ENCODE data around the gene ZCCHC8. TPM values are rescaled to one million over a fixed set of nuclear protein-coding genes. Genes with fewer than 3 reads are reported as not detected.
"Not testable (repeated sequence)": the region's sequence is repeated elsewhere in the genome, so short reads cannot be mapped to it uniquely, and the experiment has no call there.

ZCCHC8 gene
- total RNA-seq, 2 experiments from 2014 or later = 44.8 to 45.3 TPM

DNA sequence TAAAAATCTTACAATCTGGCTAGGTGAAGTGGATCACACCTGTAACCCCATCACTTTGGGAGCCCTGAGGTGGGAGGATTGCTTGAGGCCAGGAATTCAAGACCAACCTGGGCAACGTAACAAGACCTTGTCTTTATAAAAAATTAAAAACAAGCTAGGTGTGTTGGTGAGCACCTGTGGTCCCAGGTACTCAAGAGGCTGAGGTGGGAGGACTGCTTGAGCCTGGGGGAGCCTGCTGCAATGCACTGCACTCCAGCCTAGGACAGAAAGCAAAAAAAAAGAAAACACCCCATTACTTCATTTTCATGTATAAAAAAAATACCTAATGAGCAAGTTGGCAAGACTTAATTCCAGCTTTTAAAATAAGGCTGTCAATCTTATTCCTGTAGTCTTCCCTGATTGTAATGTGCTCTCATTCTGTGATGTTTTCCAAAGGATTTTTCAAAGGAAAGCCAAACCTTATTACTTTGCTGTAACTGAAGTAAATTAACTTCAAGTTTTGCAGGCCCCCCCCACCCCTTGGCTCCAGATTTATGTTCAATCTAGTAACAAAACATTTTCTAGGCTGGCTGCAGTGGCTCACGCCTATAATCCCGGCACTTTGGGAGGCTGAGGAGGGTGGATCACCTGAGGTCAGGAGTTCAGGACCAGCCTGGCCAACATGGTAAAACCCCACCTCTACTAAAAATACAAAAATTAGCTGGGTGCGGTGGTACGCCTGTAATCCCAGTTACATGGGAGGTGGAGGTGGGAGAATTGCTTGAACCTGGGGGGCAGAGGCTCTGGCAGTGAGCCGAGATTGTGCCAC, 3.3 kb upstream of the ZCCHC8 start:
- Mint-ChIP-seq H3K36me3 (peaks cover 19% of the 10 kb centered on the region), H3K4me3 (no peak overlapping the region)

DNA sequence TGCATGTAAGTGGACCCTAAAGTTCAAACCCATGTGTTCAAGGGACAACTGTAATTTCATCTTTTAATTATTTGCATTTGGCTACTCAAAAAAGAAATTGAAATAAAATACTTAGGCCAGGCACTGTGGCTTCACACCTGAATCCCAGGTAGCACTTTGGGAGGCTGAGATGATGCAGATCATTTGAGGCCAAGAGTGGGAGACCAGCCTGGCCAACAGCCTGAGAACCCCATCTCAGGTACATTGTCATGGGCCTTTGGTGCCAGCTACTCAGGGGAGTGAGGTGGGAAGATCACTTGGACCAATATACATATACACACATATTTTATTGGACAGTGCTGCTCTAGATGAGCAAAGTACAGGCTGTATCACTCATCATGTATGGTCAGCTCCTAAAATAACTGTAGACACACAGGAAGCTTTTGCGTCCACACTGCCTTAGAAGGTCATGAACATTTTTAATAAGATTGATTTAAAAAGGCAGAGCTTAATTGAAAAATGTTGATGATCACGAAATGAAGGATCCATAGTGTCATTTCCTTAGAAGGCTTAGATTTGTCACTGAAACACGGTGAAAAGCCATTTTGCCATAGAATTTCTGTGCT, 2.5 kb upstream of the ZCCHC8 start:
- Mint-ChIP-seq H3K27me3 (no peaks in the 10 kb centered on the region), H3K4me3 (no peak overlapping the region), H3K9me3 (no peaks in the 10 kb centered on the region), H3K4me1 (peaks cover 21% of the 10 kb centered on the region), H3K27ac (peak overlapping the region; percentile 45), H3K36me3 (peaks cover 19% of the 10 kb centered on the region)
- no peak for ATAC-seq (ENCODE audit: low read depth)
- POLR2A ChIA-PET = interaction anchor here (0.6 to 1.6 kb wide), 3 partner anchors 9 to 23 kb away, joined by 3 read pairs; no protein-coding TSS in a partner anchor
- no peak for DNase-seq

More for the DNA sequence above, 3.3 kb upstream of the ZCCHC8 start:
- H3K27ac Mint-ChIP-seq = peak overlapping the region; percentile 42
- DNase-seq (no peak), ATAC-seq (ENCODE audit: low read depth) (no peak)
- peaks cover 14% of the 10 kb centered on the region for H3K4me1 Mint-ChIP-seq
- POLR2A ChIA-PET = interaction anchor here (0.6 to 1.6 kb wide), 2 partner anchors 9 to 10 kb away, joined by 3 read pairs; no protein-coding TSS in a partner anchor
- H3K9me3 Mint-ChIP-seq = no peaks in the 10 kb centered on the region
- H3K27me3 Mint-ChIP-seq = no peaks in the 10 kb centered on the region

- DNase-seq (no peak), ATAC-seq (ENCODE audit: low read depth) (no peak)
- peak overlapping the region; percentile 98 for H3K4me3 Mint-ChIP-seq
- H3K27ac Mint-ChIP-seq = peak overlapping the region; percentile 99
- no peaks in the 10 kb centered on the region for H3K27me3 Mint-ChIP-seq
- H3K4me1 Mint-ChIP-seq = peaks cover 26% of the 10 kb centered on the region
- H3K9me3 Mint-ChIP-seq = no peaks in the 10 kb centered on the region
- peaks cover 18% of the 10 kb centered on the region for H3K36me3 Mint-ChIP-seq
- POLR2A ChIA-PET = interaction anchor here (0.6 to 5.6 kb wide), 20 partner anchors 9 to 882 kb away, joined by 3 to 145 read pairs (median 6); partner anchors contain the start of genes DIABLO, KMT5A, KNTC1 and MPHOSPH9
Measured at GRCh38 chr12:122501489-122501989, 807 bp upstream of the ZCCHC8 start.

- Mint-ChIP-seq H3K4me3 (peak overlapping the region; percentile 98), H3K4me1 (peaks cover 27% of the 10 kb centered on the region), H3K27me3 (no peaks in the 10 kb centered on the region), H3K27ac (peak overlapping the region; percentile 99), H3K9me3 (no peaks in the 10 kb centered on the region), H3K36me3 (peaks cover 14% of the 10 kb centered on the region)
- ATAC-seq (ENCODE audit: low read depth) (peak; percentile 24), DNase-seq (no peak)
- POLR2A ChIA-PET = interaction anchor here (0.5 to 5.6 kb wide), 22 partner anchors 9 to 1921 kb away, joined by 3 to 145 read pairs (median 6); partner anchors contain the start of genes DIABLO, KMT5A, KNTC1 and MPHOSPH9
Measured at GRCh38 chr12:122499991-122500684, 594 bp downstream of the ZCCHC8 start.

- no peak overlapping the region for H3K4me3 Mint-ChIP-seq
- peaks cover 16% of the 10 kb centered on the region for H3K4me1 Mint-ChIP-seq
- no peak for ATAC-seq (ENCODE audit: low read depth)
- H3K36me3 Mint-ChIP-seq = peaks cover 18% of the 10 kb centered on the region
- DNase-seq = no peak
- no peaks in the 10 kb centered on the region for H3K27me3 Mint-ChIP-seq
- peak overlapping the region; percentile 12 for H3K27ac Mint-ChIP-seq
- no peaks in the 10 kb centered on the region for H3K9me3 Mint-ChIP-seq
- POLR2A ChIA-PET = no interaction called here
Measured at GRCh38 chr12:122495258-122495657, 5.5 kb downstream of the ZCCHC8 start.

DNA sequence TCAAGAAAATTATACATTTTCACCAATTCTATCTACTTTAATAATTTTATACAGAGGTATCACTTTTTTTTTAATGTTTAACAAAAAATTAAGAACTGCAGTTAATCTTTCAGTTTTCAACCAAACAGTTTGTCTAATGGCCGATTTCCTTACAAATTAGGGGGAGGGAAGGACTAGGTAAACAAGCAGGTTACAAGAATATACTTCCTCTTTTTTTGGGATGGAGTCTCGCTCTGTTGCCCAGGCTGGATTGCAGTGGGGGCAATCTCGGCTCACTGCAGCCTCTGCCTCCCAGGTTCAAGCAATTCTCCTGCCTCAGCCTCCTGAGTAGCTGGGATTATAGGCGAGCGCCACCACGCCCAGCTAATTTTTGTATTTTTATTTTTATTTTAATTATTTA, 7.5 kb downstream of the ZCCHC8 start:
- POLR2A ChIA-PET = interaction anchor here (1.2 kb wide), 1 partner anchor 33 kb away, joined by 3 read pairs; no protein-coding TSS in a partner anchor
- ATAC-seq (ENCODE audit: low read depth); DNase-seq: not testable (repeated sequence)

DNA sequence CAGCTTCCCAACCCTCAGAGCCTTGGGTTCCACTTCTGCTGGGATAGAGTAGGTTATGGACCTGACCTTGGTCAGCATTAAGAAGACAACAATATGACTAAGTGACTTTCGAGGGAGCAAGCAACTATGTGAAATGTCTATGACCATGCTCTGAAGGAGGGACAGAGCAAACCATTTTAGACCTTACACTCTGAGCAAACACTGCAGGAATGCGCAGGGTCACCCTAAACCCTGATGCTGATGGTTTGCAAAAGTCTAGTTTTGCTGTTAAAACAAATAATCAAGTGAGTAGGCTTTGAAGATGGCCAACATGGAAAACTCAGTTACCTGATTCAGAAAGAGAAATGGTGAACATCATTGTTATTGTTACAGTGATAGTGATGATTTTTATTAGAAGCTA, 8.7 kb downstream of the ZCCHC8 start:
- no peak overlapping the region for H3K4me3 Mint-ChIP-seq
- no peaks in the 10 kb centered on the region for H3K27me3 Mint-ChIP-seq
- POLR2A ChIA-PET = interaction anchor here (3.1 kb wide), 1 partner anchor 8 kb away, joined by 17 read pairs; the partner anchor contains the start of gene ZCCHC8
- no peaks in the 10 kb centered on the region for H3K9me3 Mint-ChIP-seq
- peaks cover 7% of the 10 kb centered on the region for H3K4me1 Mint-ChIP-seq
- H3K27ac Mint-ChIP-seq = no peak overlapping the region
- no peak for DNase-seq
- ATAC-seq (ENCODE audit: low read depth) = no peak
- peaks cover 27% of the 10 kb centered on the region for H3K36me3 Mint-ChIP-seq

More for the DNA sequence above, 7.5 kb downstream of the ZCCHC8 start:
- H3K27ac Mint-ChIP-seq, H3K27me3 Mint-ChIP-seq, H3K9me3 Mint-ChIP-seq, H3K4me1 Mint-ChIP-seq, H3K4me3 Mint-ChIP-seq: not testable (repeated sequence)
- H3K36me3 Mint-ChIP-seq = peaks cover 24% of the 10 kb centered on the region

DNA sequence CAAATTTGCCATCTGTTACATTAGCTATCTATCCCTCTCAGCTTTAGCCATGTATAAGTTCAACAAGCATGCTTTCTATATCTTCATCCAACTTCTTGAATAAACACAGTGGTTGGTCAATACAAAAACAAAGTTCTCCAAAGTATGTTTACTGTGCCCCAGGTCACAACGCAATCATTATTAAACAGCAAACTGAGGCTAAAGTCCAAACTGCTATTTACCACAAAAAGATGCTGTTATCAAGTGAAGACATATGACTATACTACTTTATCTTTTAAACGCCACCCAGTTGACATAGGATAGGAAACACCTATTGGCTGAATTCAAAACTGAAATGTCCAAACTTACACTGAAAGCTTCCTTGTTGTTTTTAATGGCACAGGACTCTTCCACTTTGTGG, 11.7 kb downstream of the ZCCHC8 start:
- peaks cover 7% of the 10 kb centered on the region for H3K4me1 Mint-ChIP-seq
- DNase-seq (no peak), ATAC-seq (ENCODE audit: low read depth) (no peak)
- POLR2A ChIA-PET = interaction anchor here (0.9 kb wide), 1 partner anchor 12 kb away, joined by 4 read pairs; the partner anchor contains the start of gene ZCCHC8
- no peaks in the 10 kb centered on the region for H3K27me3 Mint-ChIP-seq
- peak overlapping the region; percentile 63 for H3K27ac Mint-ChIP-seq
- H3K9me3 Mint-ChIP-seq = no peaks in the 10 kb centered on the region
- H3K4me3 Mint-ChIP-seq = no peak overlapping the region
- H3K36me3 Mint-ChIP-seq = peaks cover 34% of the 10 kb centered on the region

- H3K27me3 Mint-ChIP-seq; H3K4me3 Mint-ChIP-seq; H3K4me1 Mint-ChIP-seq; ATAC-seq (ENCODE audit: low read depth); H3K27ac Mint-ChIP-seq; POLR2A ChIA-PET; DNase-seq; H3K9me3 Mint-ChIP-seq: not testable (repeated sequence)
- H3K36me3 Mint-ChIP-seq = peaks cover 36% of the 10 kb centered on the region
Measured at GRCh38 chr12:122487807-122488206, 12.9 kb downstream of the ZCCHC8 start.

DNA sequence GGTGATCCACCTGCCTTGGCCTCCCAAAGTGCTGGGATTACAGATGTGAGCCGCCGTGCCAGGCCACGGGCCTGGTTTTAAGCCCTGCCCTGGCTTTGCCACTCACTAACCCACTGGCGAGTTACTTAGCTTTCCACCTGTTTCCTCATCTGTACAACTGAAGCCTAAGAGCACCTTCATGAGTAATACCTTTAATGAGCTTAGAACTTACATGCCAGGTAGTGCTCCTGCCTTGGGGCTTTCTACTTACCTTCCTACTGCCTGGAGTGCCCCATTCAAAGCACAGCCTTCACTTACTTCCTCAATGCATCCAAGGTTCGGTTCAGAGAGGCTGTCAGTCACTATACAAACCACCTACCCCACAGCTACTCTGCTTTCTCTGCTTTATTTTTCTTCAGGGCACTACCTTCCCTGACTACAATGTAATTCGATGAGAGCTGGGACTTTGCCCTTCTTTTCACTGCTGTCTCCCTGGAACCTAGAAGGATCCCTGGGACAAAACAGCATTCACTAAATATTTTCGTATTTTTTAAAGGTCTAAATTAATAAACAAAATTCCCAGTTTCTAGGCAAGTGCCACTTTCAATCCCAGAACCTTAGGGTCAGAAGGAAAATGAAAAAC, 13.8 kb downstream of the ZCCHC8 start:
- no peaks in the 10 kb centered on the region for H3K9me3 Mint-ChIP-seq
- peaks cover 34% of the 10 kb centered on the region for H3K36me3 Mint-ChIP-seq
- H3K27me3 Mint-ChIP-seq = no peaks in the 10 kb centered on the region
- H3K4me3 Mint-ChIP-seq = no peak overlapping the region
- no peak overlapping the region for H3K27ac Mint-ChIP-seq
- ATAC-seq (ENCODE audit: low read depth) = no peak
- DNase-seq = no peak
- peaks cover 5% of the 10 kb centered on the region for H3K4me1 Mint-ChIP-seq
- POLR2A ChIA-PET = no interaction called here

DNA sequence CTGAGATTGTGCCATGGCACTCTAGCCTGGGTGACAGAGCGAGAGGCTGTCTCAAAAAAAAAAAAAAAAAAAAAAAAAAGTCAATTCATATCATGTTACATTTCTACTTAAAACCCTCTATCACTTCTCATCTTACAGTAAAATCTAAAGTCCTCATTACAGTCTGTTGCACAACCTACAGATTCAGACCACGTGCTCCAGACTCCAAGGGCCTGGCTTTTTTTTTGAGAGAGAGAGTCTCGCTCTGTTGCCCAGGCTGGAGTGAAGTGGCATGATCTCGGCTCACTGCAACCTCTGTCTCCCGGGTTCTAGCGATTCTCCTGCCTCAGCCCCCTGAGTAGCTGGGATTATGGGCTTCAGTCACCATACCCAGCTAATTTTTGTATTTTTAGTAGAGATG, 14.4 kb downstream of the ZCCHC8 start:
- H3K27me3 Mint-ChIP-seq; H3K27ac Mint-ChIP-seq; ATAC-seq (ENCODE audit: low read depth): not testable (repeated sequence)

DNA sequence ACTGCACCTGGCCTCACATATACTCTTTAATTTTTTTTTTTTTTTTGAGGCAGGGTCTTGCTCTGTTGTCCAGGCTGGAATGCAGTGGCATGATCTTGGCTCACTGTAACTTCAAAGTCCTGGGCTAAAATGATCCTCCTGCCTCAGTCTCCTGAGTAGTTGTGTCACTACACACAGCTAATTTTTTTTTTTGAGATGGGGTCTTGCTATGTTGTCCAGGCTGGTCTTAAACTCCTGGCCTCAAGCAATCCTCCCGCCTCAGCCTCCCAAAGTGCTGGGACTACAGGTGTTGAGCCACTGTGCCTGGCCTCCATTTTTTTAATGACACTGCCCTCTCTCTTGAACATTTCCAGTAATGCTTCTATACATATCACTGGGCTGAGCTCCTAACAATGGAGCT, 16.3 kb downstream of the ZCCHC8 start:
- not testable (repeated sequence) for H3K27me3 Mint-ChIP-seq

More for the DNA sequence above, 14.4 kb downstream of the ZCCHC8 start:
- POLR2A ChIA-PET = interaction anchor here (1.9 kb wide), 1 partner anchor 14 kb away, joined by 6 read pairs; the partner anchor contains the start of gene ZCCHC8
- H3K36me3 Mint-ChIP-seq = peaks cover 32% of the 10 kb centered on the region
- not testable (repeated sequence) for H3K9me3 Mint-ChIP-seq, DNase-seq, H3K4me3 Mint-ChIP-seq, H3K4me1 Mint-ChIP-seq

More for the DNA sequence above, 16.3 kb downstream of the ZCCHC8 start:
- H3K27ac Mint-ChIP-seq; H3K9me3 Mint-ChIP-seq; ATAC-seq (ENCODE audit: low read depth); H3K4me1 Mint-ChIP-seq; H3K4me3 Mint-ChIP-seq; DNase-seq: not testable (repeated sequence)
- POLR2A ChIA-PET = interaction anchor here (0.7 to 1.9 kb wide), 2 partner anchors 16 to 269 kb away, joined by 3 to 6 read pairs; partner anchors contain the start of gene ZCCHC8
- H3K36me3 Mint-ChIP-seq = peaks cover 37% of the 10 kb centered on the region
